ENCODE data around the gene IGSF23. TPM values are rescaled to one million over a fixed set of nuclear protein-coding genes. Genes with fewer than 3 reads are reported as not detected.

IGSF23 gene
- total and polyA plus RNA-seq, 2 donors (not counting 1 experiment from before 2014, with no cell fraction given), result not detected

DNA sequence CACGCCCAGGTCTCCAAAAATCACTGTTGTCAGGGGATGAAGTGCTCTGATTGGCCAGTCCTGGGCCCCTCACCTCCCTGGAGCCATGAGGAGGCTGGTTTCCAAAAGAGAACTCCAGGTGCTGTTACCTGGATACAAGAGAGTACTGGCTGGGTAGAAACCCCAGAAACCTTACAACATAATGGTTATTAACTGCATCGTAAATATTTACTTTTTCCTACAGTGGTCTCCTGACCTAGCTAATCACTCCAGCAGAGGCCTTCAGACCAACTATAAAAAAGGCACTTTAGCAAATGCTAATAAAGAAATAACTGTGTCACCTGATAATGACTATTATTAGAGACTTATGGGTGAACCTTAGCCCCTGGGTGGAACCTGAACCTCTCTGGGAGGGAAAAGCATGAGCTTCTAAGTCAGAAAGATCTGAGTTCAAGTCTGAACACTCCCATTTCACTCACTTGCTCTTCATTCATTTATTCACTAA is 1.5 kb upstream of the IGSF23 start:
- H3K27ac Mint-ChIP-seq, result no peak overlapping the region
- H3K4me1 Mint-ChIP-seq, result peaks cover 4% of the 10 kb centered on the region
- no peaks in the 10 kb centered on the region for H3K9me3 Mint-ChIP-seq (ENCODE audit: insufficient read depth)
- WGBS (ENCODE audit: insufficient coverage), result 89% methylated on average over 1 of the region's 2 CpGs
- no peak for TF ChIP-seq EZH2 (IDR thresholded peaks at IDR 0.05; ENCODE audit: borderline replicate concordance, insufficient read depth, low read depth, low read length, poor library complexity, severe bottlenecking)
- peaks cover 7% of the 10 kb centered on the region for H3K27me3 Mint-ChIP-seq
- Histone ChIP-seq H3K79me2 (ENCODE audit: control insufficient read depth, insufficient read depth, low read length) (no peaks in the 10 kb centered on the region), H3K27me3 (replicated peaks in 1 of 4; ENCODE audit: control extremely low read depth in 1 of 4, control insufficient read depth in 3 of 4, insufficient read depth in 4 of 4, low read length in 3 of 4) (peaks cover 0 to 9% (median 0%) of the 10 kb centered on the region in 4 experiments), H3K27ac (ENCODE audit: low read length in 2 of 2) (no peak overlapping the region), H3K9me3 (ENCODE audit: control extremely low read depth in 1 of 3, control insufficient read depth in 2 of 3, insufficient read depth in 1 of 3, low read length in 2 of 3) (peaks cover 0 to under 1% (median 0%) of the 10 kb centered on the region in 3 donors), H3K4me3 (ENCODE audit: control extremely low read depth in 1 of 5, extremely low read depth in 1 of 5, insufficient read depth in 1 of 5, low read depth in 2 of 5, low read length in 4 of 5) (no peak overlapping the region), H4K20me1 (ENCODE audit: control insufficient read depth, insufficient read depth, low read length, poor library complexity, severe bottlenecking) (no peaks in the 10 kb centered on the region), H3K36me3 (replicated peaks in 1 of 2; ENCODE audit: control extremely low read depth in 1 of 2, control insufficient read depth in 1 of 2, extremely low read depth in 1 of 2, insufficient read depth in 2 of 2, low read length in 1 of 2) (no peaks in the 10 kb centered on the region), H3K4me2 (replicated peaks; ENCODE audit: low read depth, low read length, poor library complexity, severe bottlenecking) (no peak overlapping the region), H3K4me1 (ENCODE audit: control insufficient read depth in 2 of 2, insufficient read depth in 2 of 2, low read length in 2 of 2) (peaks cover 4% of the 10 kb centered on the region in 2 donors), H2AFZ (ENCODE audit: insufficient read depth, low read depth, low read length, poor library complexity, severe bottlenecking) (no peak overlapping the region), H3K9ac (ENCODE audit: low read length) (no peak overlapping the region)
- POLR2A ChIA-PET, result no interaction called here
- no peak overlapping the region for H3K4me3 Mint-ChIP-seq
- intact Hi-C loops (cut with micrococcal nuclease), result no loop called here
- no peak for DNase-seq
- ATAC-seq (ENCODE audit: low read depth), result no peak
- CTCF ChIA-PET, result interaction anchor here (1.4 kb wide), 1 partner anchor 8 kb away, joined by 5 read pairs; no protein-coding TSS in a partner anchor

- Histone ChIP-seq H3K4me1 (ENCODE audit: control insufficient read depth in 2 of 2, insufficient read depth in 2 of 2, low read length in 2 of 2) (no peaks in the 10 kb centered on the region), H3K27ac (ENCODE audit: low read length in 2 of 2) (no peak overlapping the region), H3K9ac (ENCODE audit: low read length) (no peak overlapping the region), H3K36me3 (replicated peaks in 1 of 2; ENCODE audit: control extremely low read depth in 1 of 2, control insufficient read depth in 1 of 2, extremely low read depth in 1 of 2, insufficient read depth in 2 of 2, low read length in 1 of 2) (no peaks in the 10 kb centered on the region), H2AFZ (ENCODE audit: insufficient read depth, low read depth, low read length, poor library complexity, severe bottlenecking) (no peak overlapping the region), H3K27me3 (replicated peaks in 1 of 4; ENCODE audit: control extremely low read depth in 1 of 4, control insufficient read depth in 3 of 4, insufficient read depth in 4 of 4, low read length in 3 of 4) (peaks cover 0 to 9% (median 0%) of the 10 kb centered on the region in 4 experiments), H3K4me2 (replicated peaks; ENCODE audit: low read depth, low read length, poor library complexity, severe bottlenecking) (no peak overlapping the region), H3K4me3 (ENCODE audit: control extremely low read depth in 1 of 5, extremely low read depth in 1 of 5, insufficient read depth in 1 of 5, low read depth in 2 of 5, low read length in 4 of 5) (no peak overlapping the region), H3K79me2 (ENCODE audit: control insufficient read depth, insufficient read depth, low read length) (no peaks in the 10 kb centered on the region), H3K9me3 (ENCODE audit: control extremely low read depth in 1 of 3, control insufficient read depth in 2 of 3, insufficient read depth in 1 of 3, low read length in 2 of 3) (no peaks in the 10 kb centered on the region), H4K20me1 (ENCODE audit: control insufficient read depth, insufficient read depth, low read length, poor library complexity, severe bottlenecking) (no peaks in the 10 kb centered on the region)
- no peaks in the 10 kb centered on the region for H3K4me1 Mint-ChIP-seq
- POLR2A ChIA-PET, result no interaction called here
- WGBS (ENCODE audit: insufficient coverage), result 100% methylated on average over 3 of the region's 10 CpGs
- H3K27ac Mint-ChIP-seq, result no peak overlapping the region
- H3K27me3 Mint-ChIP-seq, result peaks cover 4% of the 10 kb centered on the region
- DNase-seq (no peak), ATAC-seq (ENCODE audit: low read depth) (no peak)
- no peak overlapping the region for H3K4me3 Mint-ChIP-seq
- TF ChIP-seq EZH2 (IDR thresholded peaks at IDR 0.05; ENCODE audit: borderline replicate concordance, insufficient read depth, low read depth, low read length, poor library complexity, severe bottlenecking) (no peak), CTCF (IDR thresholded peaks at IDR 0.05) (no peak)
- no peaks in the 10 kb centered on the region for H3K9me3 Mint-ChIP-seq (ENCODE audit: insufficient read depth)
- CTCF ChIA-PET, result interaction anchor here (1.4 kb wide), 1 partner anchor 18 kb away, joined by 3 read pairs; no protein-coding TSS in a partner anchor
- intact Hi-C loops (cut with micrococcal nuclease), result no loop called here
Observed at GRCh38 chr19:44614313-44614712, 950 bp downstream of the IGSF23 start.

All from B cell (primary cell).